HEK293 (cell line): ENCODE results near the gene THBD.

Source experiments
- CTCF ChIA-PET: fragments of 350-600 bp; formaldehyde crosslinking; extraction: SDS; loops from one replicate; lab custom pipeline; 2021; ENCODE audit warnings: antibody characterized with exemption; lab: Yijun Ruan, JAX
- POLR2A ChIA-PET: fragments of 300-600 bp; formaldehyde crosslinking; extraction: SDS; loops from one replicate; lab custom pipeline; 2020; ENCODE audit warnings: antibody characterized with exemption, inconsistent platforms; lab: Yijun Ruan, JAX
- H3K27ac ChIP-seq: fragments of 200-500 bp; sonication (Bioruptor generic); 2 replicates; pipeline ENCODE4 v1.5.1; 2014; ENCODE audit warnings: low read depth, low read length, control low read depth, inconsistent platforms; ENCODE audit errors: extremely low read depth
- H3K36me3 ChIP-seq, 2 experiments: fragments of 200-500 bp in 1 of 2; sonication (Bioruptor generic) in 1 of 2; 1 replicate in 1 of 2; 2 replicates in 1 of 2; pipeline ENCODE4 v1.5.1; 2014 to 2017; ENCODE audit warnings: inconsistent platforms in 2 of 2, low read length in 2 of 2; ENCODE audit not compliant: control insufficient read depth in 2 of 2, insufficient read depth in 1 of 2
- H3K4me1 ChIP-seq: fragments of 200-500 bp; sonication (Bioruptor generic); 2 replicates; pipeline ENCODE4 v1.5.1; 2014; ENCODE audit warnings: mild to moderate bottlenecking, low read length, inconsistent platforms; ENCODE audit not compliant: control insufficient read depth, insufficient read depth
- H3K4me3 ChIP-seq: 2 replicates; pipeline ENCODE4 v1.5.1; 2011; ENCODE audit warnings: low read depth, mild to moderate bottlenecking, control low read depth, low read length, moderate library complexity
- H3K9me3 ChIP-seq: fragments of 200-500 bp; sonication (Bioruptor generic); 2 replicates; pipeline ENCODE4 v1.5.1; 2014; ENCODE audit warnings: low read depth, low read length, inconsistent platforms; ENCODE audit not compliant: control insufficient read depth, insufficient read depth
- EGR2 ChIP-seq: fragments of 450-650 bp; formaldehyde crosslinking; IDR thresholded peaks from 2 replicates; pipeline ENCODE4 v1.5.1; 2016; ENCODE audit warnings: low read depth, missing biosample characterization, missing genetic modification characterization
- KLF17 ChIP-seq: fragments of 450-650 bp; formaldehyde crosslinking; IDR thresholded peaks from 2 replicates; pipeline ENCODE4 v1.5.1; 2016; ENCODE audit warnings: missing biosample characterization, missing genetic modification characterization
- MZF1 ChIP-seq: fragments of 450-650 bp; formaldehyde crosslinking; IDR thresholded peaks from 2 replicates; pipeline ENCODE4 v1.5.1; 2017; ENCODE audit warnings: missing biosample characterization, missing genetic modification characterization, borderline replicate concordance
- SP2 ChIP-seq: fragments of 450-650 bp; formaldehyde crosslinking; IDR thresholded peaks from 2 replicates; pipeline ENCODE4 v1.5.1; 2016; ENCODE audit warnings: missing biosample characterization, missing genetic modification characterization
- SP7 ChIP-seq: fragments of 450-650 bp; formaldehyde crosslinking; IDR thresholded peaks from 2 replicates; pipeline ENCODE4 v1.5.1; 2016; ENCODE audit warnings: missing biosample characterization, missing genetic modification characterization
- ZNF23 ChIP-seq: fragments of 450-650 bp; formaldehyde crosslinking; IDR thresholded peaks from 2 replicates; pipeline ENCODE4 v1.5.1; 2016; ENCODE audit warnings: missing biosample characterization, missing genetic modification characterization, borderline replicate concordance
- ZNF239 ChIP-seq: fragments of 450-650 bp; formaldehyde crosslinking; IDR thresholded peaks from 2 replicates; pipeline ENCODE4 v1.5.1; 2016; ENCODE audit warnings: missing biosample characterization, missing genetic modification characterization
- ZNF24 ChIP-seq: fragments of 450-650 bp; formaldehyde crosslinking; IDR thresholded peaks from 2 replicates; pipeline ENCODE4 v1.5.1; 2016; ENCODE audit warnings: missing biosample characterization, missing genetic modification characterization
- ZNF280D ChIP-seq: fragments of 450-650 bp; formaldehyde crosslinking; IDR thresholded peaks from 2 replicates; pipeline ENCODE4 v1.5.1; 2016; ENCODE audit warnings: missing biosample characterization, missing genetic modification characterization
- ZNF341 ChIP-seq: fragments of 450-650 bp; formaldehyde crosslinking; IDR thresholded peaks from 2 replicates; pipeline ENCODE4; 2016; ENCODE audit warnings: low read depth, missing biosample characterization, missing genetic modification characterization
- ZNF354C ChIP-seq: fragments of 450-650 bp; formaldehyde crosslinking; IDR thresholded peaks from 2 replicates; pipeline ENCODE4 v1.5.1; 2016; ENCODE audit warnings: missing biosample characterization, missing genetic modification characterization, low read depth, borderline replicate concordance
- ZNF37A ChIP-seq: fragments of 450-650 bp; IDR thresholded peaks from 2 replicates; pipeline ENCODE4 v1.5.1; 2018; ENCODE audit warnings: missing biosample characterization, missing genetic modification characterization
- ZNF404 ChIP-seq: fragments of 450-650 bp; formaldehyde crosslinking; IDR thresholded peaks from 2 replicates; pipeline ENCODE4 v1.5.1; 2017; ENCODE audit warnings: missing biosample characterization, missing genetic modification characterization
- ZNF433 ChIP-seq: fragments of 450-650 bp; formaldehyde crosslinking; IDR thresholded peaks from 2 replicates; pipeline ENCODE4 v1.5.1; 2016; ENCODE audit warnings: missing biosample characterization, missing genetic modification characterization, low read depth
- ZNF510 ChIP-seq: fragments of 450-650 bp; formaldehyde crosslinking; IDR thresholded peaks from 2 replicates; pipeline ENCODE4 v1.5.1; 2018; ENCODE audit warnings: mild to moderate bottlenecking, missing genetic modification characterization, missing biosample characterization; ENCODE audit not compliant: insufficient replicate concordance
- ZNF670 ChIP-seq: fragments of 450-650 bp; formaldehyde crosslinking; IDR thresholded peaks from 2 replicates; pipeline ENCODE4 v1.5.1; 2016; ENCODE audit warnings: missing biosample characterization, missing genetic modification characterization, low read depth

THBD gene

GRCh38 chr20:23033918-23034317 is 15.6 kb downstream of the THBD start:
- no peak for TF ChIP-seq SP7 (tag by site-specific recombination)
- no peak for TF ChIP-seq ZNF404 (tag by site-specific recombination)
- TF ChIP-seq KLF17 (tag by site-specific recombination) = no peak
- no peak for TF ChIP-seq MZF1 (tag by site-specific recombination)
- TF ChIP-seq SP2 = no peak
- Histone ChIP-seq H3K4me1 (no peaks in the 10 kb centered on the region; the same call in 1 of the 2 replicates), H3K4me3 (no peak overlapping the region), H3K36me3 (no peaks in the 10 kb centered on the region), H3K9me3 (no peaks in the 10 kb centered on the region), H3K27ac (no peak overlapping the region)
- ChIA-PET POLR2A (no interaction called here), CTCF (no interaction called here)

GRCh38 chr20:23032750-23033078 is 16.8 kb downstream of the THBD start:
- TF ChIP-seq ZNF239 (tag by site-specific recombination) = no peak
- no peak for TF ChIP-seq ZNF37A (tag by site-specific recombination)
- TF ChIP-seq ZNF433 (tag by site-specific recombination) = no peak
- TF ChIP-seq ZNF341 (tag by site-specific recombination) = no peak
- no peaks in the 10 kb centered on the region for H3K9me3 ChIP-seq
- no peaks in the 10 kb centered on the region; the same call in 1 of the 2 replicates for H3K4me1 ChIP-seq
- H3K27ac ChIP-seq = no peak overlapping the region
- ChIA-PET POLR2A (no interaction called here), CTCF (interaction anchor here (0.6 to 1.0 kb wide), 2 partner anchors 10 to 58 kb away, joined by 3 read pairs; no protein-coding TSS in a partner anchor)
- no peaks in the 10 kb centered on the region for H3K36me3 ChIP-seq
- no peak overlapping the region for H3K4me3 ChIP-seq

GRCh38 chr20:23032056-23032749 is 17.3 kb downstream of the THBD start:
- H3K4me1 ChIP-seq = no peaks in the 10 kb centered on the region; the same call in 1 of the 2 replicates
- POLR2A ChIA-PET = no interaction called here
- no peak overlapping the region for H3K27ac ChIP-seq
- no peaks in the 10 kb centered on the region for H3K36me3 ChIP-seq
- TF ChIP-seq EGR2 (tag by site-specific recombination) = no peak
- TF ChIP-seq ZNF24 (tag by site-specific recombination) = no peak
- no peak for TF ChIP-seq ZNF280D (tag by site-specific recombination)
- no peak for TF ChIP-seq ZNF670
- no peak for TF ChIP-seq ZNF510 (tag by site-specific recombination)
- no peak for TF ChIP-seq ZNF23 (tag by site-specific recombination)
- TF ChIP-seq ZNF354C (tag by site-specific recombination) = no peak
- no peak overlapping the region for H3K4me3 ChIP-seq
- CTCF ChIA-PET = interaction anchor here (0.6 to 1.0 kb wide), 2 partner anchors 10 to 58 kb away, joined by 3 read pairs; no protein-coding TSS in a partner anchor
- no peaks in the 10 kb centered on the region for H3K9me3 ChIP-seq
